ENCODE data around the gene NT5DC1. TPM values are rescaled to one million over a fixed set of nuclear protein-coding genes. Genes with fewer than 3 reads are reported as not detected.

The NT5DC1 gene
- total RNA-seq, 4 donors from 2014 or later = 7.0 to 15.4 (median 12.0) TPM

DNA sequence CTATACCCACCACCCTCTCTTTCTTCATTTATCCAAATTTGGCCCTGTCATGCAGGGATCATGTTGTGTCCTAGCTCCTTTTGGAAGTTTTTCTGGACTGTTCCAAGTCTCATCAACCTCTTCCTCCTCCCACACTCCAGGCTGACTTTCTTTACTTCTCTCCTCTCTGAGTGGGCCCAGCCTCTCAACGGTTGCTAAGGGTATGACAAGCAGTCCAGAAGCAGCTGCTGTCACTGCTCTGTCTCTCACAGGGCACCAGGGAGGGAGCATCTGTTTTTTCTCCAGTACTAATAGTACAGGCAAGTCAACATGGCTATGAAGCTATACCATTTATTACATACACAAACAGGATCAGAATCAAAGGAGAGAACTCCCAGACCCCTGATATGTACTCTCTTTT is 8.2 kb downstream of the NT5DC1 start:
- Histone ChIP-seq H3K4me3 (no peak overlapping the region), H3K27me3 (no peaks in the 10 kb centered on the region), H3K36me3 (peaks cover 0 to 59% of the 10 kb centered on the region in 2 donors), H3K27ac (no peak overlapping the region), H3K9me3 (no peaks in the 10 kb centered on the region), H3K4me1 (peaks cover 18 to 19% of the 10 kb centered on the region in 2 donors)
- no peak for DNase-seq
- in situ Hi-C loops (cut with MboI; ENCODE audit: low sequenced_read_pairs in 4 of 4) (no loop called here), intact Hi-C loops (cut with DNase I; ENCODE audit: low total_unique reads) (no loop called here)
- no peak for TF ChIP-seq POLR2A (IDR thresholded peaks at IDR 0.05)
- TF ChIP-seq, protein P1, sequence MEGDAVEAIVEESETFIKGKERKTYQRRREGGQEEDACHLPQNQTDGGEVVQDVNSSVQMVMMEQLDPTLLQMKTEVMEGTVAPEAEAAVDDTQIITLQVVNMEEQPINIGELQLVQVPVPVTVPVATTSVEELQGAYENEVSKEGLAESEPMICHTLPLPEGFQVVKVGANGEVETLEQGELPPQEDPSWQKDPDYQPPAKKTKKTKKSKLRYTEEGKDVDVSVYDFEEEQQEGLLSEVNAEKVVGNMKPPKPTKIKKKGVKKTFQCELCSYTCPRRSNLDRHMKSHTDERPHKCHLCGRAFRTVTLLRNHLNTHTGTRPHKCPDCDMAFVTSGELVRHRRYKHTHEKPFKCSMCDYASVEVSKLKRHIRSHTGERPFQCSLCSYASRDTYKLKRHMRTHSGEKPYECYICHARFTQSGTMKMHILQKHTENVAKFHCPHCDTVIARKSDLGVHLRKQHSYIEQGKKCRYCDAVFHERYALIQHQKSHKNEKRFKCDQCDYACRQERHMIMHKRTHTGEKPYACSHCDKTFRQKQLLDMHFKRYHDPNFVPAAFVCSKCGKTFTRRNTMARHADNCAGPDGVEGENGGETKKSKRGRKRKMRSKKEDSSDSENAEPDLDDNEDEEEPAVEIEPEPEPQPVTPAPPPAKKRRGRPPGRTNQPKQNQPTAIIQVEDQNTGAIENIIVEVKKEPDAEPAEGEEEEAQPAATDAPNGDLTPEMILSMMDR (IDR thresholded peaks at IDR 0.05 in 4 of 5, conservative IDR thresholded peaks at IDR 0.05 in 1 of 5) = no peak
- no peak for ATAC-seq

DNA sequence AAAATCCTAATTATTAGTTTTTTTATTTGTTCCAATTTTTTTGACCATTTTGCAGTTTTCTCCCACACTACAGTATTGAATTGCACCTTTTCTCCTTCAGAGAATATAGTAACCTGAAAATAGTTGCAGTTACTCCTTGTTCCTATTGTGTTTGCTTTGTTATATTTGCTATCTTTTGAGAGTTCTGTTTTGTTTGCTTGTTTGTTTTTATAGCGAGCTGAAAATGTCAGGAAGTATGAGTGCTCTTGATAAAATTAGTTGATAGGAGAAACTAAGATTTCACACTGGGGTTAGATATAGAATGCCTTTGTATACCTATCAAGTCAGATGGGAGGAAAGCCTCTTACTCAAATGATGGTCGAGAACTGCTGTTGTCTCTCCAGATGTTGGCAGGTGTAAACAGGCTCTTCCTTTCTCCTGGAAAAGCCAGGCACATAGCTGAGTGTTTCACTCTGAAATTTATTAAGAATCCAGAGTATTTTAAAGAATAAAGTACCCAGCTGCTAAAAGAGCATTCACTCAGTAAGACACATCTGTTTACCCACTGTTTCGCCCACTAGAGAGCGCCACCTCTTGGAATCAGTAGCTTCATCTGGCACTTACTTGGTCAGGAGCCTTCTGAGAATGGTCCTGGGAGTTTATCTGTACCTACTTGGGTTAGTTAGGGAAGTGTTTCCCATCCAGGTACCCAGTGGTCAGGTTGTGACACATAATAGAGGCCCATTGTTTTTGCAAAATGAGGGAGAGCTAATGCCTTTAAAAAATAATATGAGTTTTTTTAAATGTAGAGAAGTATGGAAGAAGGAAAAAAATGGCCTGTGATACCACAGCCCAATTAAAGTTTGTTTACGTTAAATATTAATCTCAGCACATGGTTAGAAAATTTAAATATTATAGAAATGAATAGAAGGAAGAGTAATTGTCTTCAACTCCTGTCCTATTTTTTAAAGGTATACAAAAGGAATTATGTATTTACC is 11.2 kb downstream of the NT5DC1 start:
- DNase-seq (no peak), ATAC-seq (no peak)
- H3K36me3 ChIP-seq = peaks cover 0 to 88% of the 10 kb centered on the region in 2 donors
- intact Hi-C loops (cut with DNase I; ENCODE audit: low total_unique reads) (no loop called here), in situ Hi-C loops (cut with MboI; ENCODE audit: low sequenced_read_pairs in 4 of 4) (no loop called here)
- H3K27me3 ChIP-seq = no peaks in the 10 kb centered on the region
- H3K27ac ChIP-seq = no peak overlapping the region
- TF ChIP-seq POLR2A (IDR thresholded peaks at IDR 0.05) = no peak
- TF ChIP-seq, protein P1 (IDR thresholded peaks at IDR 0.05 in 4 of 5, conservative IDR thresholded peaks at IDR 0.05 in 1 of 5) = peak in 1 of 5 experiments; percentile 26
- H3K4me3 ChIP-seq = no peak overlapping the region
- no peaks in the 10 kb centered on the region for H3K9me3 ChIP-seq
- no peaks in the 10 kb centered on the region for H3K4me1 ChIP-seq

DNA sequence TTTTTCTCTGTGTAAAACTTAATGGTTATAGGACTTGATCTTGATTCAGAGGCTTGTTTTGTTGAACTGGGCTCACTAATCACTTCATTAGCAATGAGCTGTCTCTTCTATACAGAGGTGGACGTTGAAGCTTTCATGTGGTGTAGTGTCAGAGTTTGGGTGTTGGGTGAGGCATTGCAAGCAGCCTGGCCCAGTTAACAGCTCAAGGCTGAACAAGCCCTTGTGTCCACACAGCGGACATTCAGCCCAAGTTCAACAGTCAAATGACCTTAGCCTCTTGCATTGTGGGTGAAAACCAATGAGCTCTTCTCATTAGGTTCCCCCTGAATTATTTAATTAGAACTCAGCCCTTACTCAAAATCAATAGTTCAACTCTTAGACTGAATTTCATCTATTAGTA is 12.7 kb downstream of the NT5DC1 start:
- H3K36me3 ChIP-seq = peaks cover 0 to 97% of the 10 kb centered on the region in 2 donors
- intact Hi-C loops (cut with DNase I; ENCODE audit: low total_unique reads) (no loop called here), in situ Hi-C loops (cut with MboI; ENCODE audit: low sequenced_read_pairs in 4 of 4) (no loop called here)

DNA sequence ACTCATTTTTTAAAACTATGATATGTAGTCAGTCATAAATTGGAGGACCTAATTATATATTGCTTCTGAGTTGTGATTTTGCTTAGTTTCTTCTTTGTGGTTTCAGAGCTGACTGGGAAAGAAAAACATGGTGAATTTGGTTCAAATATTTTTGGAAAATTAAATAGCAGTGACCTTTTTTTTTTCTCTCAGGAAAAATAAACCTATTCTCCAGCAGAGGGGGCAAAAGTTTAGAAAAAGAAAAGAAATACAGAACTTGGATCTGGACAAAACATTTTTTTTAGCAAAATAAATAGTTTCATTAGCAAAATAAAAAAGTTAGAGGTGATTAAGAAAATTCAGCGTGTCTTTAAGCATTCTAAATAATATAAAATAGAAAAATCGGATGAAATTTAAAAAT is 15.1 kb downstream of the NT5DC1 start:
- intact Hi-C loops (cut with DNase I; ENCODE audit: low total_unique reads) = no loop called here
- H3K4me1 ChIP-seq = no peaks in the 10 kb centered on the region
- no peaks in the 10 kb centered on the region for H3K27me3 ChIP-seq
- TF ChIP-seq, protein P1 (IDR thresholded peaks at IDR 0.05 in 4 of 5, conservative IDR thresholded peaks at IDR 0.05 in 1 of 5) = no peak
- no peak for TF ChIP-seq POLR2A (IDR thresholded peaks at IDR 0.05)
- in situ Hi-C loops (cut with MboI; ENCODE audit: low sequenced_read_pairs in 4 of 4) = no loop called here
- ATAC-seq (no peak), DNase-seq (no peak)
- no peak overlapping the region for H3K4me3 ChIP-seq
- peaks cover 0 to 79% of the 10 kb centered on the region in 2 donors for H3K36me3 ChIP-seq
- H3K27ac ChIP-seq = no peak overlapping the region
- H3K9me3 ChIP-seq = no peaks in the 10 kb centered on the region

More for the DNA sequence above, 12.7 kb downstream of the NT5DC1 start:
- no peak overlapping the region for H3K4me3 ChIP-seq
- H3K9me3 ChIP-seq = no peaks in the 10 kb centered on the region
- no peaks in the 10 kb centered on the region for H3K4me1 ChIP-seq
- H3K27me3 ChIP-seq = no peaks in the 10 kb centered on the region
- TF ChIP-seq, protein P1 (IDR thresholded peaks at IDR 0.05 in 4 of 5, conservative IDR thresholded peaks at IDR 0.05 in 1 of 5) = no peak
- TF ChIP-seq POLR2A (IDR thresholded peaks at IDR 0.05) = no peak
- DNase-seq (no peak), ATAC-seq (no peak)
- H3K27ac ChIP-seq = no peak overlapping the region
